GM12878 (cell line): ENCODE results near the gene MYRF.

ENCODE experiments used
- BCLAF1 ChIP-seq: fragments of 450-650 bp; IDR thresholded peaks from 2 replicates; pipeline ENCODE4 v1.6.1; 2017; ENCODE audit warnings: antibody characterized with exemption, mild to moderate bottlenecking, moderate library complexity
- CTCF ChIP-seq, 3 experiments: IDR thresholded peaks in 2 of 3; conservative IDR thresholded peaks in 1 of 3; 2 replicates each; pipeline ENCODE4 v1.5.1; 2011; ENCODE audit warnings: low read depth in 3 of 3, low read length in 3 of 3, mild to moderate bottlenecking in 3 of 3, control low read depth in 2 of 3, moderate library complexity in 2 of 3, inconsistent platforms in 1 of 3, mixed read lengths in 1 of 3; ENCODE audit not compliant: control insufficient read depth in 2 of 3, insufficient read depth in 1 of 3; ENCODE audit errors: extremely low read depth in 1 of 3
- DPF2 ChIP-seq: fragments of 450-650 bp; IDR thresholded peaks from 2 replicates; pipeline ENCODE4 v1.6.1; 2017; ENCODE audit warnings: mild to moderate bottlenecking
- FOS ChIP-seq: IDR thresholded peaks from 3 replicates; pipeline ENCODE4 v1.6.1; 2011; ENCODE audit warnings: borderline replicate concordance; ENCODE audit not compliant: insufficient read length; ENCODE audit errors: extremely low read depth
- MEF2A ChIP-seq: IDR thresholded peaks from 2 replicates; pipeline ENCODE4 v1.6.1; 2011; ENCODE audit warnings: low read depth, mild to moderate bottlenecking, low read length, moderate library complexity; ENCODE audit not compliant: insufficient read depth
- TAF1 ChIP-seq: IDR thresholded peaks from 2 replicates; pipeline ENCODE4 v1.6.1; 2011; ENCODE audit warnings: mild to moderate bottlenecking, low read depth, low read length, borderline replicate concordance
- TF ChIP-seq, protein P1 (sequence below): IDR thresholded peaks from 2 replicates; pipeline ENCODE4 v1.6.1; 2011; ENCODE audit warnings: mild to moderate bottlenecking, low read depth, low read length, moderate library complexity; ENCODE audit not compliant: insufficient replicate concordance

- TF ChIP-seq CTCF (IDR thresholded peaks at IDR 0.05 in 2 of 3, conservative IDR thresholded peaks at IDR 0.05 in 1 of 3; ENCODE audit: control insufficient read depth in 2 of 3, extremely low read depth in 1 of 3, insufficient read depth in 1 of 3, low read depth in 3 of 3, low read length in 3 of 3) (no peak), MEF2A (no peak), DPF2 (no peak), TAF1 (no peak), FOS (no peak), BCLAF1 (no peak)
- TF ChIP-seq, protein P1, sequence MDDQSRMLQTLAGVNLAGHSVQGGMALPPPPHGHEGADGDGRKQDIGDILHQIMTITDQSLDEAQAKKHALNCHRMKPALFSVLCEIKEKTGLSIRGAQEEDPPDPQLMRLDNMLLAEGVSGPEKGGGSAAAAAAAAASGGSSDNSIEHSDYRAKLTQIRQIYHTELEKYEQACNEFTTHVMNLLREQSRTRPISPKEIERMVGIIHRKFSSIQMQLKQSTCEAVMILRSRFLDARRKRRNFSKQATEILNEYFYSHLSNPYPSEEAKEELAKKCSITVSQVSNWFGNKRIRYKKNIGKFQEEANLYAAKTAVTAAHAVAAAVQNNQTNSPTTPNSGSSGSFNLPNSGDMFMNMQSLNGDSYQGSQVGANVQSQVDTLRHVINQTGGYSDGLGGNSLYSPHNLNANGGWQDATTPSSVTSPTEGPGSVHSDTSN: no peak
These were observed 32.5 kb upstream of the MYRF start for GRCh38 chr11:61719978-61720377.
